H1 (cell line): ENCODE results near the gene ADGRV1. TPM values are rescaled to one million over a fixed set of nuclear protein-coding genes. Genes with fewer than 3 reads are reported as not detected.

Experiments used
- CTCF ChIA-PET: fragments of 300-600 bp; sonication (Branson Sonifier 250); formaldehyde crosslinking; loops from one replicate; lab custom pipeline; 2021; ENCODE audit not compliant: partially characterized antibody; lab: Charles Lee
- POLR2A ChIA-PET: fragments of 300-600 bp; sonication (Branson Sonifier 250); formaldehyde crosslinking; loops from one replicate; lab custom pipeline; 2021; ENCODE audit warnings: inconsistent platforms; ENCODE audit not compliant: partially characterized antibody; lab: Charles Lee
- DNase-seq, 2 experiments: peaks; one replicate each; pipeline versions ENCODE4 v3.0.0 to v3.0.0-alpha.2; 2010 to 2022; ENCODE audit warnings: low spot score in 2 of 2, low read depth in 1 of 2, mixed read lengths in 1 of 2
- FAIRE-seq: peaks from 2 replicates; lab custom pipeline; 2011; peaks lifted over from hg19 to GRCh38; lab: Jason Lieb, UNC
- H2AFZ ChIP-seq: 2 replicates; pipeline ENCODE4 v1.8.1; 2012; ENCODE audit warnings: low read length, inconsistent platforms
- H2AK5ac ChIP-seq: 2 replicates; pipeline ENCODE4 v1.6.1; 2013; ENCODE audit warnings: low read depth, low read length
- H2BK120ac ChIP-seq: replicated peaks from 2 replicates; pipeline ENCODE3; 2013; ENCODE audit warnings: low read depth, low read length, inconsistent platforms
- H2BK12ac ChIP-seq: 2 replicates; pipeline ENCODE4 v1.6.1; 2013; ENCODE audit warnings: low read depth, low read length
- H2BK15ac ChIP-seq: 2 replicates; pipeline ENCODE4 v1.6.1; 2013; ENCODE audit warnings: low read length
- H2BK20ac ChIP-seq: 2 replicates; pipeline ENCODE4 v1.6.1; 2013; ENCODE audit warnings: low read length
- H2BK5ac ChIP-seq: 2 replicates; pipeline ENCODE4 v1.6.1; 2013; ENCODE audit warnings: low read depth, low read length
- H3K14ac ChIP-seq: 2 replicates; pipeline ENCODE4 v1.6.1; 2013; ENCODE audit warnings: inconsistent platforms; ENCODE audit not compliant: insufficient read length
- H3K18ac ChIP-seq: 2 replicates; pipeline ENCODE4 v1.6.1; 2013; ENCODE audit warnings: low read length; ENCODE audit errors: extremely low read depth
- H3K23ac ChIP-seq: 2 replicates; pipeline ENCODE4 v1.6.1; 2013; ENCODE audit warnings: inconsistent platforms; ENCODE audit not compliant: insufficient read length
- H3K23me2 ChIP-seq: 2 replicates; pipeline ENCODE4 v1.6.1; 2013; ENCODE audit warnings: low read depth, low read length
- H3K27ac ChIP-seq: 2 replicates; pipeline ENCODE4 v1.6.1; 2011; ENCODE audit warnings: low read depth, low read length, inconsistent platforms
- H3K27me3 ChIP-seq, 4 experiments: replicated peaks in 1 of 4; 1 replicate in 1 of 4; 2 replicates in 3 of 4; pipeline versions ENCODE4 v1.6.1 to v1.8.1; 2011 to 2013; ENCODE audit warnings: low read length in 3 of 4, mild to moderate bottlenecking in 3 of 4, inconsistent platforms in 2 of 4, mixed read lengths in 2 of 4, moderate library complexity in 1 of 4; ENCODE audit not compliant: control insufficient read depth in 3 of 4, insufficient read depth in 3 of 4; ENCODE audit errors: extremely low read depth in 1 of 4
- H3K36me3 ChIP-seq, 4 experiments: 2 replicates each; pipeline versions ENCODE4 v1.6.1 to v1.8.1; 2011 to 2013; ENCODE audit warnings: mild to moderate bottlenecking in 4 of 4, low read length in 3 of 4, moderate library complexity in 2 of 4, control low read depth in 1 of 4, inconsistent platforms in 1 of 4; ENCODE audit not compliant: insufficient read depth in 4 of 4, control insufficient read depth in 2 of 4
- H3K4ac ChIP-seq: replicated peaks from 2 replicates; pipeline ENCODE3; 2013; ENCODE audit warnings: low read length, low read depth, mixed read lengths, inconsistent platforms; ENCODE audit not compliant: insufficient read length
- H3K4me1 ChIP-seq, 4 experiments: replicated peaks in 1 of 4; 1 replicate in 1 of 4; 2 replicates in 3 of 4; pipeline versions ENCODE4 v1.6.1 to v1.8.1; 2011 to 2013; ENCODE audit warnings: low read length in 3 of 4, inconsistent platforms in 2 of 4, mixed read lengths in 1 of 4; ENCODE audit not compliant: insufficient read depth in 4 of 4, control insufficient read depth in 3 of 4
- H3K4me2 ChIP-seq, 2 experiments: 2 replicates each; pipeline versions ENCODE4 v1.6.1 to v1.8.1; 2011 to 2013; ENCODE audit warnings: low read depth in 2 of 2, low read length in 2 of 2, control low read depth in 1 of 2, inconsistent platforms in 1 of 2, mild to moderate bottlenecking in 1 of 2; ENCODE audit not compliant: insufficient read depth in 1 of 2
- H3K4me3 ChIP-seq, 4 experiments: fragments of 200-600, 300-600 bp in 1 of 4; sonication (generic), shearing (Covaris generic), sonication (Bioruptor Twin) in 1 of 4; 2 replicates each; pipeline versions ENCODE4 v1.5.1 to v1.8.1; 2011 to 2016; ENCODE audit warnings: low read length in 4 of 4, low read depth in 3 of 4, control low read depth in 2 of 4, inconsistent platforms in 2 of 4, mild to moderate bottlenecking in 2 of 4, mixed read lengths in 1 of 4, moderate library complexity in 1 of 4; ENCODE audit not compliant: insufficient read depth in 2 of 4; ENCODE audit errors: extremely low read depth in 1 of 4
- H3K56ac ChIP-seq: replicated peaks from 2 replicates; pipeline ENCODE3; 2013; ENCODE audit warnings: low read depth, mild to moderate bottlenecking, mixed read lengths, low read length, inconsistent platforms; ENCODE audit not compliant: insufficient read length
- H3K79me1 ChIP-seq: 2 replicates; pipeline ENCODE4 v1.6.1; 2013; ENCODE audit warnings: low read depth, low read length, control low read depth
- H3K79me2 ChIP-seq, 2 experiments: 2 replicates each; pipeline versions ENCODE4 v1.6.1 to v1.8.1; 2012 to 2013; ENCODE audit warnings: low read length in 2 of 2, mild to moderate bottlenecking in 2 of 2, inconsistent platforms in 1 of 2; ENCODE audit not compliant: insufficient read depth in 2 of 2, control insufficient read depth in 1 of 2
- H3K9ac ChIP-seq, 4 experiments: replicated peaks in 1 of 4; 1 replicate in 1 of 4; 2 replicates in 3 of 4; pipeline versions ENCODE4 v1.6.1 to v1.8.1; 2011 to 2013; ENCODE audit warnings: low read depth in 3 of 4, low read length in 3 of 4, control low read depth in 2 of 4, mild to moderate bottlenecking in 2 of 4, moderate library complexity in 2 of 4, inconsistent platforms in 1 of 4; ENCODE audit errors: extremely low read depth in 1 of 4
- H3K9me3 ChIP-seq, 2 experiments: 2 replicates each; pipeline versions ENCODE4 v1.6.1 to v1.8.1; 2012 to 2013; ENCODE audit warnings: mild to moderate bottlenecking in 2 of 2, moderate library complexity in 2 of 2, control low read depth in 1 of 2, inconsistent platforms in 1 of 2, low read depth in 1 of 2, low read length in 1 of 2, mixed read lengths in 1 of 2; ENCODE audit not compliant: insufficient read depth in 2 of 2
- H4K20me1 ChIP-seq, 2 experiments: replicated peaks in 1 of 2; 2 replicates each; pipeline versions ENCODE3 to v1.8.1; 2011 to 2013; ENCODE audit warnings: inconsistent platforms in 2 of 2, low read length in 2 of 2, mild to moderate bottlenecking in 1 of 2; ENCODE audit not compliant: insufficient read depth in 2 of 2, control insufficient read depth in 1 of 2
- H4K5ac ChIP-seq: 2 replicates; pipeline ENCODE4 v1.6.1; 2013; ENCODE audit warnings: low read length, low read depth, mixed read lengths, inconsistent platforms; ENCODE audit not compliant: insufficient read length
- H4K8ac ChIP-seq: 2 replicates; pipeline ENCODE4 v1.8.0; 2013; ENCODE audit warnings: mild to moderate bottlenecking, moderate library complexity, low read length, inconsistent platforms; ENCODE audit not compliant: insufficient read depth; ENCODE audit errors: extremely low read depth
- H4K91ac ChIP-seq: replicated peaks from 2 replicates; pipeline ENCODE3; 2013; ENCODE audit warnings: low read length, mixed read lengths, inconsistent platforms; ENCODE audit not compliant: insufficient read length
- BACH1 ChIP-seq: IDR thresholded peaks from 2 replicates; pipeline ENCODE4 v1.6.1; 2012; ENCODE audit warnings: low read length, improper control_type of control experiment
- CHD2 ChIP-seq: IDR thresholded peaks from 2 replicates; pipeline ENCODE4 v1.6.1; 2012; ENCODE audit warnings: low read length, improper control_type of control experiment
- GABPA ChIP-seq: IDR thresholded peaks from 2 replicates; pipeline ENCODE4 v1.6.1; 2011; ENCODE audit warnings: mild to moderate bottlenecking, low read length, moderate library complexity, borderline replicate concordance; ENCODE audit not compliant: insufficient read depth
- HDAC6 ChIP-seq: IDR thresholded peaks from one replicate; pipeline ENCODE4 v1.7.1; 2012; ENCODE audit warnings: low read depth, mild to moderate bottlenecking, inconsistent platforms, low read length, moderate library complexity
- KDM5A ChIP-seq: fragments of 200-600 bp; IDR thresholded peaks from 2 replicates; pipeline ENCODE4 v1.7.1; 2012; ENCODE audit warnings: mild to moderate bottlenecking, low read length, inconsistent platforms, mixed read lengths
- RAD21 ChIP-seq, 2 experiments: IDR thresholded peaks in 1 of 2; conservative IDR thresholded peaks in 1 of 2; 2 replicates each; pipeline ENCODE4 v1.6.1; 2011; ENCODE audit warnings: low read depth in 2 of 2, low read length in 2 of 2, improper control_type of control experiment in 1 of 2, inconsistent platforms in 1 of 2, mild to moderate bottlenecking in 1 of 2, moderate library complexity in 1 of 2
- SAP30 ChIP-seq: fragments of 300-600 bp; sonication (generic); IDR thresholded peaks from 2 replicates; pipeline ENCODE4 v1.7.1; 2012; ENCODE audit warnings: low read length, moderate library complexity, mild to moderate bottlenecking, inconsistent platforms; ENCODE audit not compliant: insufficient read depth, insufficient replicate concordance
- SIN3A ChIP-seq, 2 experiments: IDR thresholded peaks in 1 of 2; conservative IDR thresholded peaks in 1 of 2; 2 replicates each; pipeline ENCODE4 v1.6.1; 2011 to 2012; ENCODE audit warnings: low read length in 2 of 2, improper control_type of control experiment in 1 of 2, low read depth in 1 of 2, mild to moderate bottlenecking in 1 of 2
- TBP ChIP-seq: IDR thresholded peaks from 2 replicates; pipeline ENCODE4 v1.6.1; 2011; ENCODE audit warnings: low read depth, low read length, improper control_type of control experiment
- WGBS, 2 experiments: shearing (Covaris generic) in 1 of 2; methylation state at CpG; one replicate each; pipeline versions ENCODE4 v1.1.6 to v1.1.7; 2013 to 2015; ENCODE audit warnings: low lambda C conversion rate in 2 of 2, mixed read lengths in 2 of 2, inconsistent platforms in 1 of 2, low coverage in 1 of 2, missing lambda C conversion rate in 1 of 2; ENCODE audit not compliant: insufficient replicate concordance in 2 of 2, insufficient coverage in 1 of 2, insufficient read length in 1 of 2; ENCODE audit errors: extremely low coverage in 1 of 2, missing lambda C conversion rate in 1 of 2; 5-methylcytosine and 5-hydroxymethylcytosine counted together
- polyA plus RNA-seq, 7 experiments: library from polyadenylated mRNA; depleted of rRNA in 3 of 7; stranded (reverse) in 5 of 7; unstranded in 2 of 7; fragments of >200 nt in 5 of 7; fragments of 200-250 nt in 2 of 7; gene quantifications; 1 replicate in 5 of 7; 2 replicates in 1 of 7; 4 replicates in 1 of 7; pipeline versions ENCODE4 v1.2.1 to v1.2.3, GENCODE V29; 2011 to 2013; ENCODE audit warnings: missing spikeins in 2 of 7, mixed read lengths in 2 of 7
- total RNA-seq: library from RNA; stranded (reverse); fragmentation: NEBNext Ultra II Directional; extraction: Animal tissue kit (Norgen Biotek cat#: 25700); gene quantifications from 2 replicates; pipeline ENCODE4 v1.2.1, GENCODE V29; 2021
- TF ChIP-seq, protein P1 (sequence below), 3 experiments: IDR thresholded peaks; 1 replicate in 2 of 3; 2 replicates in 1 of 3; pipeline versions ENCODE4 v1.5.1 to v1.6.1; 2011; ENCODE audit warnings: low read length in 3 of 3, mild to moderate bottlenecking in 3 of 3, inconsistent platforms in 2 of 3, low read depth in 1 of 3, moderate library complexity in 1 of 3; ENCODE audit not compliant: insufficient read depth in 1 of 3; ENCODE audit errors: control extremely low read depth in 1 of 3

Gene ADGRV1
- total and polyA plus RNA-seq, 2 of the 8 experiments (the other 6 are each of a cell fraction or from before 2014, with no cell fraction given), result 53.1 to 62.2 TPM

DNA sequence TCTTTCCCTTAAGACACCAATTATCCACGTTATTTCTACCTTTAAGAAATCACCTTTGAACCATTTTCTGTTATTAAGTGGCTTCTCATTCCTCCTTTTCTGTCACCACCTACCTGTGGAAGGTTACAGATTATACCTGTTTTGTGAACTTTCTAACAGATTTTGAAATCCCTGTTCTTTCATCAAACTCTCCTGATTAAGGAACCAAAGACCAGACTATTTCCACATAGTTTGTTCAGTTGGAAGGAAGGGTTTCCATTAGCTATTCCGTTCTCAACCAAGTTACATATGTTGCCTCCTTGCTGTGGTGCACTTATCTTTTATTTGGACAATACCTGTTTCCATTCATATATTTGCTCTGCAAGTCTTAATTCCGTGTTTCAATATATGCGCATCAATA is 343.6 kb downstream of the ADGRV1 start:
- Histone ChIP-seq H3K36me3 (no peaks in the 10 kb centered on the region; a peak in 1 of 8 replicates), H3K27ac (no peak overlapping the region), H2BK15ac (no peak overlapping the region), H2AFZ (no peak overlapping the region), H4K20me1 (no peaks in the 10 kb centered on the region), H2AK5ac (no peak overlapping the region), H3K14ac (no peak overlapping the region), H3K4me1 (no peaks in the 10 kb centered on the region), H2BK20ac (no peak overlapping the region), H3K9ac (no peak overlapping the region), H3K23ac (no peak overlapping the region), H3K4ac (no peak overlapping the region), H3K4me2 (no peak overlapping the region), H2BK120ac (no peak overlapping the region), H2BK5ac (no peak overlapping the region), H3K79me1 (no peaks in the 10 kb centered on the region), H2BK12ac (no peak overlapping the region), H3K27me3 (no peaks in the 10 kb centered on the region), H3K4me3 (no peak overlapping the region), H3K56ac (no peak overlapping the region), H4K8ac (no peak overlapping the region), H3K18ac (no peak overlapping the region), H4K5ac (no peak overlapping the region), H3K79me2 (peaks cover 0 to 3% of the 10 kb centered on the region in 2 experiments; a peak in 1 of 4 replicates), H4K91ac (no peak overlapping the region), H3K9me3 (no peaks in the 10 kb centered on the region), H3K23me2 (no peaks in the 10 kb centered on the region)
- no peak for DNase-seq
- ChIA-PET CTCF (interaction anchor here (1.1 to 1.9 kb wide), 2 partner anchors 36 to 483 kb away, joined by 4 to 7 read pairs; no protein-coding TSS in a partner anchor), POLR2A (no interaction called here)
- TF ChIP-seq BACH1, result no peak
- no peak for TF ChIP-seq TBP
- no peak for TF ChIP-seq RAD21 (IDR thresholded peaks at IDR 0.05 in 1 of 2, conservative IDR thresholded peaks at IDR 0.05 in 1 of 2; ENCODE audit: low read depth in 2 of 2, low read length in 2 of 2)
- TF ChIP-seq CHD2, result no peak
- no peak for TF ChIP-seq SAP30
- no peak for TF ChIP-seq HDAC6
- TF ChIP-seq, protein P1, sequence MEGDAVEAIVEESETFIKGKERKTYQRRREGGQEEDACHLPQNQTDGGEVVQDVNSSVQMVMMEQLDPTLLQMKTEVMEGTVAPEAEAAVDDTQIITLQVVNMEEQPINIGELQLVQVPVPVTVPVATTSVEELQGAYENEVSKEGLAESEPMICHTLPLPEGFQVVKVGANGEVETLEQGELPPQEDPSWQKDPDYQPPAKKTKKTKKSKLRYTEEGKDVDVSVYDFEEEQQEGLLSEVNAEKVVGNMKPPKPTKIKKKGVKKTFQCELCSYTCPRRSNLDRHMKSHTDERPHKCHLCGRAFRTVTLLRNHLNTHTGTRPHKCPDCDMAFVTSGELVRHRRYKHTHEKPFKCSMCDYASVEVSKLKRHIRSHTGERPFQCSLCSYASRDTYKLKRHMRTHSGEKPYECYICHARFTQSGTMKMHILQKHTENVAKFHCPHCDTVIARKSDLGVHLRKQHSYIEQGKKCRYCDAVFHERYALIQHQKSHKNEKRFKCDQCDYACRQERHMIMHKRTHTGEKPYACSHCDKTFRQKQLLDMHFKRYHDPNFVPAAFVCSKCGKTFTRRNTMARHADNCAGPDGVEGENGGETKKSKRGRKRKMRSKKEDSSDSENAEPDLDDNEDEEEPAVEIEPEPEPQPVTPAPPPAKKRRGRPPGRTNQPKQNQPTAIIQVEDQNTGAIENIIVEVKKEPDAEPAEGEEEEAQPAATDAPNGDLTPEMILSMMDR (IDR thresholded peaks at IDR 0.05; ENCODE audit: control extremely low read depth in 1 of 3, insufficient read depth in 1 of 3, low read depth in 1 of 3, low read length in 3 of 3), result no peak
- no peak for TF ChIP-seq GABPA
- no peak for TF ChIP-seq SIN3A (conservative IDR thresholded peaks at IDR 0.05 in 1 of 2, IDR thresholded peaks at IDR 0.05 in 1 of 2; ENCODE audit: low read depth in 1 of 2, low read length in 2 of 2)
- TF ChIP-seq KDM5A, result no peak
- 88% methylated on average over 4 of the region's 4 CpGs; no CpG with 5 or more reads in 1 of the 2 experiments for WGBS, 2 experiments
- FAIRE-seq, result no peak
